Measurements from ENCODE around the gene PSME4.
"Not testable (repeated sequence)": the region's sequence is repeated elsewhere in the genome, so short reads cannot be mapped to it uniquely, and the experiment has no call there.

PSME4 gene

DNA sequence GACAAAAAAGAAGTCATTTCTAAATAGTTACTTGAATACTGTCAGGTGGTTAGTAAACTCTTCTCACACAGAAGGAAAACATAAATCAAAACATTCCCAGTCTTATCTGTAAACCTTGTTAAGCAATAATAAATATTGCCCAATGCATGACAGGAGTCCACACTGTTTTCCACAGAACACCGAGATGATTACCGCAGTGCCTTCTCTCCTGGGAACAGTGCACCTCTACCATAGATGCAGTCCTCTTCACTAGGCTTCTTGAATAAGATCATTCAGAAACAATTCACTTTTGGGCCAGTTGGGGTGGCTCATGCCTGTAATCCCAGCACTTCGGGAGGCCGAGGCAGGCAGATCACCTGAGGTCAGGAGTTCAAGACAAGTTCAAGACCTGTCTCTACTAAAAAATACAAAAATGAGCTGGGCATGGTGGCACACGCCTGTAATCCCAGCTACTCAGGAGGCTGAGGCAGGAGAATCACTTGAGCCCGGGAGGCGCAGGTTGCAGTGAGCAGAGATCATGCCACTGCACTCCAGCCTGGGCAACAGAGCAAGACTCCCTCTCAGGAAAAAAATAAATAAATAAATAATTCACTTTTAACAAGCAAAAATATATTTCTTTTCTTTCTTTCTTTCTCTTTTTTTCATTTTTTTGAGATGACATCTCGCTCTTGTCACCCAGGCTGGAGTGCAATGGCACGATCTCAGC is 119.6 kb downstream of the PSME4 start:
- H3K4me1 ChIP-seq (ENCODE audit: control insufficient read depth in 2 of 2, insufficient read depth in 2 of 2, low read length in 2 of 2); H3K9ac ChIP-seq (ENCODE audit: low read depth in 1 of 2, low read length in 2 of 2); H3K27ac ChIP-seq (ENCODE audit: low read depth in 2 of 2, low read length in 2 of 2); H3K9me3 ChIP-seq (ENCODE audit: control insufficient read depth in 2 of 2, low read length in 2 of 2); H3K4me3 ChIP-seq (ENCODE audit: low read length in 2 of 2); H3K27me3 ChIP-seq (ENCODE audit: control insufficient read depth in 2 of 2, insufficient read depth in 2 of 2, low read length in 2 of 2): not testable (repeated sequence)
- H3K36me3 ChIP-seq (ENCODE audit: control insufficient read depth in 2 of 2, insufficient read depth in 2 of 2, low read length in 2 of 2): peaks cover 9 to 10% of the 10 kb centered on the region in 2 donors

DNA sequence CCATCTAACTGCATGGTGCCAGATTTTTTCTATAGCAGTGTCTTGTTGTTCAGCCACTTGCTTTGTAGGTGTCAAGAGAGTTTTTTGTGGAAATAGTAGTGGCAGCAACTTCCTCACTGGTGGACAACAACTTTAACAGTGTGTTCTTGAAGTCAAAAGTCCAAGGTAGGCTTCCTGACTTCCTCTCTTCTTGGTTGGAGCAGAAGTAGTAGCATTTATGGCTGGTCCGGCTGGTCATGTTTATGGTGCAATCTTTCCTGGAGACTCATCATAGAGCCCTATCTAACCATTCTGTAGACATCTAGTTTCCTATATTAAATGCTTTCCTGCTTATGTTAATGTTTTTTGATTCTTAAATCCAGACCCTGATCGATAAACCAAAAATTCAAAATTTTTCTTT is 122.7 kb downstream of the PSME4 start:
- Histone ChIP-seq H3K9me3 (ENCODE audit: control insufficient read depth in 2 of 2, low read length in 2 of 2) (no peaks in the 10 kb centered on the region), H3K36me3 (ENCODE audit: control insufficient read depth in 2 of 2, insufficient read depth in 2 of 2, low read length in 2 of 2) (no peaks in the 10 kb centered on the region), H3K9ac (ENCODE audit: low read depth in 1 of 2, low read length in 2 of 2) (no peak overlapping the region), H3K4me1 (ENCODE audit: control insufficient read depth in 2 of 2, insufficient read depth in 2 of 2, low read length in 2 of 2) (no peaks in the 10 kb centered on the region), H3K27me3 (ENCODE audit: control insufficient read depth in 2 of 2, insufficient read depth in 2 of 2, low read length in 2 of 2) (no peaks in the 10 kb centered on the region), H3K27ac (ENCODE audit: low read depth in 2 of 2, low read length in 2 of 2) (no peak overlapping the region), H3K4me3 (ENCODE audit: low read length in 2 of 2) (no peak overlapping the region)

DNA sequence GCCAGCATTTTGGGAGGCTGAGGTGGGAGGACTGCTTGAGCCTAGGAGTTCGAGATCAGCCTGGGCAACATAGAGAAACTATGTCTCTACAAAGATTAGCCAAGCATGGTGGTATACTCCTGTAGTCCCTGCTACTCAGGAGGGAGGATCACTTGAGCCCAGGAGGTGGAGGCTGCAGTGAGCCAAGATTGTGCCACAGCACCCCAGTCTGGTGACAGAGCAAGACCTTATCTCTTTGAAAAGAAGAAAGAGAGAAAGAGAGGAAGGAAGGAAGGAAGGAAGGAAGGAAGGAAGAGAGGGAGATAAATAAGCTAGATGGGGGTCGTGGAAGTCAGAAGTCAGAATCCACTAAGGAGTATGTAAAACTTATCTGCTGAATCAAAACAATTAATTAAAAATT is 127.2 kb downstream of the PSME4 start:
- Histone ChIP-seq H3K27me3 (ENCODE audit: control insufficient read depth in 2 of 2, insufficient read depth in 2 of 2, low read length in 2 of 2) (no peaks in the 10 kb centered on the region), H3K9ac (ENCODE audit: low read depth in 1 of 2, low read length in 2 of 2) (no peak overlapping the region), H3K4me1 (ENCODE audit: control insufficient read depth in 2 of 2, insufficient read depth in 2 of 2, low read length in 2 of 2) (no peaks in the 10 kb centered on the region), H3K4me3 (ENCODE audit: low read length in 2 of 2) (no peak overlapping the region), H3K27ac (ENCODE audit: low read depth in 2 of 2, low read length in 2 of 2) (no peak overlapping the region), H3K36me3 (ENCODE audit: control insufficient read depth in 2 of 2, insufficient read depth in 2 of 2, low read length in 2 of 2) (no peaks in the 10 kb centered on the region), H3K9me3 (ENCODE audit: control insufficient read depth in 2 of 2, low read length in 2 of 2) (no peaks in the 10 kb centered on the region)

DNA sequence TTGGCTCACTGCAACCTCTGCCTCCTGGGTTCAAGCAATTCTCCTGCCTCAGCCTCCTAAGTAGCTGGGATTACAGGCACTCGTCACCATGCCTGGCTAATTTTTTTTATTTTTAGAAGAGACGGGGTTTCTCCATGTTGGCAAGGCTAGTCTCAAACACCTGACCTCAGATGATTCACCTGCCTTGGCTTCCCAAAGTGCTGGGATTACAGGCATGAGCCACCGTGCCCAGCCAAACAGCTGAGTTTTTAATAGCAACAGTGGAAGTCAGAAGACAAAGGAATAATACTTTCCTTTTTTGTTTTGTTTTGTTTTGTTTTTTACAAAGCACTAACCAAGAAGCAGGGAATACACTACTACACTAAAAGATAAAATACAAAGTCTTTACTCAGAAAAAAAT is 127.9 kb downstream of the PSME4 start:
- no peaks in the 10 kb centered on the region for H3K27me3 ChIP-seq (ENCODE audit: control insufficient read depth in 2 of 2, insufficient read depth in 2 of 2, low read length in 2 of 2)
- no peak overlapping the region for H3K9ac ChIP-seq (ENCODE audit: low read depth in 1 of 2, low read length in 2 of 2)
- no peaks in the 10 kb centered on the region for H3K9me3 ChIP-seq (ENCODE audit: control insufficient read depth in 2 of 2, low read length in 2 of 2)
- no peaks in the 10 kb centered on the region for H3K4me1 ChIP-seq (ENCODE audit: control insufficient read depth in 2 of 2, insufficient read depth in 2 of 2, low read length in 2 of 2)
- no peaks in the 10 kb centered on the region for H3K36me3 ChIP-seq (ENCODE audit: control insufficient read depth in 2 of 2, insufficient read depth in 2 of 2, low read length in 2 of 2)
- H3K27ac ChIP-seq (ENCODE audit: low read depth in 2 of 2, low read length in 2 of 2): no peak overlapping the region
- H3K4me3 ChIP-seq (ENCODE audit: low read length in 2 of 2): no peak overlapping the region

DNA sequence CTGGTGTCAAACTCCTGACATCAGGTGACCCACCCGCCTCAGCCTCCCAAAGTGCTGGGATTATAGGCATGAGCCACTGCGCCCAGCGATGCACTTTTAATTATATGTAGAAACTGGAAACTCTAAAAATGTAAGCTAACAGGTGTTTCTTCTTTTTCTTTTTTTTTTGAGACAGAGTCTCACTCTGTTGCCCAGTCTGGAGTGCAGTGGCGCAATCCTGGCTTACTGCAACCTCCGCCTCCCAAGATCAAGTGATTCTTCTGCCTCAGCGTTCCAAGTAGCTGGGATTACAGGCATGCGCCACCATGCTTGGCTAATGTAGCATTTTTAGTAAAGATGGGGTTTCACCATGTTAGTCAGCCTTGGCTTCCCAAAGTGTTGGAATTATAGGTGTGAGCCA is 129.1 kb downstream of the PSME4 start:
- not testable (repeated sequence) for H3K27ac ChIP-seq (ENCODE audit: low read depth in 2 of 2, low read length in 2 of 2); H3K27me3 ChIP-seq (ENCODE audit: control insufficient read depth in 2 of 2, insufficient read depth in 2 of 2, low read length in 2 of 2); H3K9me3 ChIP-seq (ENCODE audit: control insufficient read depth in 2 of 2, low read length in 2 of 2); H3K4me3 ChIP-seq (ENCODE audit: low read length in 2 of 2); H3K36me3 ChIP-seq (ENCODE audit: control insufficient read depth in 2 of 2, insufficient read depth in 2 of 2, low read length in 2 of 2); H3K9ac ChIP-seq (ENCODE audit: low read depth in 1 of 2, low read length in 2 of 2); H3K4me1 ChIP-seq (ENCODE audit: control insufficient read depth in 2 of 2, insufficient read depth in 2 of 2, low read length in 2 of 2)

DNA sequence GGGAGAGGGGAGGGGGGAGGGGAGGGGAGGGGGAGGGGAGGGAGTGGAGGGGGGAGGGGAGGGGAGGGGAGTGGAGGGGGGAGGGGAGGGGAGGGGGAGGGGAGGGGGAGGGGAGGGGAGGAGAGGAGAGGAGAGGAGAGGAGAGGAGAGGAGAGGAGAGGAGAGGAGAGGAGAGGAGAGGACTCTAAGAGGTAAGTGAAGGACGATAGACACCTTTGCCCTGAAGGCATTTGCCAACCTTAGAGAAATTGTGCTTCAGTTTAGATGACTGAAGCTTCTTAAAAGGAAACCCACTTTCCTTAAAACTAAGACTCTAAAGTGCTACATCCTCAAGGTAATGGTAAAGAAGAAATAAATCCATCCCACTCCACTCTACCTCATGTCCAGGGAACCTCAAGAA is 130.2 kb downstream of the PSME4 start:
- Histone ChIP-seq H3K4me3 (ENCODE audit: low read length in 2 of 2) (no peak overlapping the region), H3K27me3 (ENCODE audit: control insufficient read depth in 2 of 2, insufficient read depth in 2 of 2, low read length in 2 of 2) (no peaks in the 10 kb centered on the region), H3K36me3 (ENCODE audit: control insufficient read depth in 2 of 2, insufficient read depth in 2 of 2, low read length in 2 of 2) (no peaks in the 10 kb centered on the region), H3K9me3 (ENCODE audit: control insufficient read depth in 2 of 2, low read length in 2 of 2) (no peaks in the 10 kb centered on the region), H3K27ac (ENCODE audit: low read depth in 2 of 2, low read length in 2 of 2) (no peak overlapping the region), H3K9ac (ENCODE audit: low read depth in 1 of 2, low read length in 2 of 2) (no peak overlapping the region), H3K4me1 (ENCODE audit: control insufficient read depth in 2 of 2, insufficient read depth in 2 of 2, low read length in 2 of 2) (no peaks in the 10 kb centered on the region)

DNA sequence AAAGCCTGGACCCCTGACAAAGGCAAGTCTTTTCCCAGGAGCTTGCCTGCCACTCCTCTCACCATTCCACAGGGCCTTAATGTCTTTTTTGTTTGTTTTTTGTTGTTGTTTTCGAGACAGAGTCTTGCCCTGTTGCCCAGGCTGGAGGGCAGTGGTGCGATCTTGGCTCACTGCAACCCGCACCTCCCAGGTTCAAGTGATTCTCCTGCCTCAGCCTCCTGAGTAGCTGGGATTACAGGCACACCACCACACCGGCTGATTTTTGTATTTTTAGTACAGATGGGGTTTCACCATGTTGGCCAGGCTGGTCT is 140.9 kb downstream of the PSME4 start:
- not testable (repeated sequence) for H3K27me3 ChIP-seq (ENCODE audit: control insufficient read depth in 2 of 2, insufficient read depth in 2 of 2, low read length in 2 of 2); H3K9me3 ChIP-seq (ENCODE audit: control insufficient read depth in 2 of 2, low read length in 2 of 2); H3K4me3 ChIP-seq (ENCODE audit: low read length in 2 of 2); H3K27ac ChIP-seq (ENCODE audit: low read depth in 2 of 2, low read length in 2 of 2); H3K9ac ChIP-seq (ENCODE audit: low read depth in 1 of 2, low read length in 2 of 2); H3K4me1 ChIP-seq (ENCODE audit: control insufficient read depth in 2 of 2, insufficient read depth in 2 of 2, low read length in 2 of 2); H3K36me3 ChIP-seq (ENCODE audit: control insufficient read depth in 2 of 2, insufficient read depth in 2 of 2, low read length in 2 of 2)

DNA sequence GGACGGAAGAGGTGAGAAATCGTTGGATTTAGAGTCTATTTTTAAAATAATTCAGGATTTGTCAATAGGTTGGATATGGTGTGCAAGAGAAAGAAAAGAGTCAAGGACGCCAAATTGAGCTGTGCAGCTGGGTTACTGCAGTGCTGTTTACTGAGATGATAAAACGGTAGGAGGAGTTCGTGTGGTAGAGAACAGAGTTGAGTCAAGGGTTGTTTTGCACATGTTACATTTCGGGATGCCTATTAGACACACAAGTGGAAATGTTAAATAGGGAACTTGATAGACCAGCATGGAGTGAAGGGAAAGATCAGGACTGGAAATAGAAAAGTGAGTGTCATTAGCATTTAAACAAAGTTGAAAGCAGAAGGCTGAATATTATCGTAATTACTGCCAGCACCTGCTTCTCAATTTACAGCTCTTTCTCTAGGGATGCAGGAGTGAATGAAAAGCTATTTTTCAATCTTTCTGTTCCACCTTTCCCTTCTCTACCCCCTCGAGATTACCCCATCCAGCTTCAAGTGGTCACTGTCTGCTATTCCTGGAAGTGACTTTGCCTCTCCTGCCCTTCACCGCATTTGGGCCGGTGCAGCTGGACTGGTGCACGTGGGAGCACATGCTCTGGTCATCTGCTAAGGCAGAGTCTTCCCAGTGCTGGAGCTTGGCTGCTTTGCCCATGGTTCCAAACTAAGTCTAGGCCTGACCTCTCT is 141.4 kb downstream of the PSME4 start:
- Histone ChIP-seq H3K27me3 (ENCODE audit: control insufficient read depth in 2 of 2, insufficient read depth in 2 of 2, low read length in 2 of 2) (no peaks in the 10 kb centered on the region), H3K4me3 (ENCODE audit: low read length in 2 of 2) (no peak overlapping the region), H3K9me3 (ENCODE audit: control insufficient read depth in 2 of 2, low read length in 2 of 2) (no peaks in the 10 kb centered on the region), H3K4me1 (ENCODE audit: control insufficient read depth in 2 of 2, insufficient read depth in 2 of 2, low read length in 2 of 2) (no peaks in the 10 kb centered on the region), H3K36me3 (ENCODE audit: control insufficient read depth in 2 of 2, insufficient read depth in 2 of 2, low read length in 2 of 2) (no peaks in the 10 kb centered on the region), H3K27ac (ENCODE audit: low read depth in 2 of 2, low read length in 2 of 2) (no peak overlapping the region), H3K9ac (ENCODE audit: low read depth in 1 of 2, low read length in 2 of 2) (no peak overlapping the region)

DNA sequence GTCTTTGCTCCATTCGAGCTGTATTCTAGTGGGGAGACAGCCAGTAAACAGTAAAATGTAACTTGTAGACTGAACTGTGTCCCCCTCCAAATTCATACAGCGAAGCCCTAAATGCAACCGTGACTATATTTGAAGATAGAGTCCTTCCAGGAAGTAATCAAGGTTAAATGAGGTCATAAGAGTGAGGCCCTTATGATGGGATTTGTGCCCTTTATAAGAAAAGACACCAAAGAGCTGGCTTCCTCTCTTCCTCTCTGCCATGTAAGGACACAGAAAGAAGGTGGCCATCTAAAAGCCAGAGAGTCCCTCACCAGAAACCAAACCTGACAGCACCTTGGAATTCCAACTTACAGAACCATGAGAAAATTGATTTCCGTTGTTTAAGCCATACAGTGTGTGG is 142.5 kb downstream of the PSME4 start:
- Histone ChIP-seq H3K36me3 (ENCODE audit: control insufficient read depth in 2 of 2, insufficient read depth in 2 of 2, low read length in 2 of 2) (no peaks in the 10 kb centered on the region), H3K9ac (ENCODE audit: low read depth in 1 of 2, low read length in 2 of 2) (no peak overlapping the region), H3K4me1 (ENCODE audit: control insufficient read depth in 2 of 2, insufficient read depth in 2 of 2, low read length in 2 of 2) (no peaks in the 10 kb centered on the region), H3K4me3 (ENCODE audit: low read length in 2 of 2) (no peak overlapping the region), H3K27ac (ENCODE audit: low read depth in 2 of 2, low read length in 2 of 2) (no peak overlapping the region), H3K27me3 (ENCODE audit: control insufficient read depth in 2 of 2, insufficient read depth in 2 of 2, low read length in 2 of 2) (no peaks in the 10 kb centered on the region), H3K9me3 (ENCODE audit: control insufficient read depth in 2 of 2, low read length in 2 of 2) (no peaks in the 10 kb centered on the region)

DNA sequence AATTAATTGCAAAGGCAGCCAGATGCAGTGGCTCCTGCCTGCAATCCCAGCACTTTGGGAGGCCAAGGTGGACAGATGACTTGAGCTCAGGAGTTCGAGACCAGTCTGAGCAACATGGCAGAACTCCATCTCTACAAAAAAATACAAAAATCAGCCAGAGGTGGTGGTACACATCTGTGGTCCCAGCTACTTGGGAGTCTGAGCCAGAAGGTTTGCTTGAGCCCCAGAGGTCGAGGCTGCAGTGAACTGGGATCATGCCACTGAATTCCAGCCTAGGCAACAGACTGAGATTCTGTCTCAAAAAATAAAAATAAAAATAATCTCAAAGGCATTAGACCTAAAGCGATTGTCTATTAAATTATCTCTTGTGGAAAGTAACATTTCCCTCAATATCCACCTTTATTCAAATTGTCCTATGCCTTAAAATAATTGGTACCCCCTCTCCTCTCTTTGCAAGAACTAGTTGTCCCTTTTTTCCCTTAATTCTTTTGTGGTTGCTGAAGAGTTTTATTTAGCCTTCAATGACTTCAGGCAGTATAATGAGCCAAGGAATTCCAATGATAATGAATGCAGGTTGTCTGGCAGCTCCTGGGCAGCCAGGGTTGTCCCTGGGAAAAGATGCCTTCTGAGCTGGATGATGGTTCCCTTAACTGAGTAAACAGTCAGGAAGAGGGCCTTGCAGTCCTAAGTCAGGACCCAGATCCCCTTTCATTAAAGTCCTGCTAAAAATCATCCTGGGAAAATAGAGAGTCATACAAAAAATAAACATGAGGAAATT is 143.2 kb downstream of the PSME4 start:
- H3K36me3 ChIP-seq (ENCODE audit: control insufficient read depth in 2 of 2, insufficient read depth in 2 of 2, low read length in 2 of 2): no peaks in the 10 kb centered on the region

More for the DNA sequence above, 143.2 kb downstream of the PSME4 start:
- Histone ChIP-seq H3K9ac (ENCODE audit: low read depth in 1 of 2, low read length in 2 of 2) (no peak overlapping the region), H3K4me1 (ENCODE audit: control insufficient read depth in 2 of 2, insufficient read depth in 2 of 2, low read length in 2 of 2) (no peaks in the 10 kb centered on the region), H3K4me3 (ENCODE audit: low read length in 2 of 2) (no peak overlapping the region), H3K27me3 (ENCODE audit: control insufficient read depth in 2 of 2, insufficient read depth in 2 of 2, low read length in 2 of 2) (no peaks in the 10 kb centered on the region), H3K9me3 (ENCODE audit: control insufficient read depth in 2 of 2, low read length in 2 of 2) (no peaks in the 10 kb centered on the region), H3K27ac (ENCODE audit: low read depth in 2 of 2, low read length in 2 of 2) (no peak overlapping the region)
